ENCODE data around the gene IFT25. TPM values are rescaled to one million over a fixed set of nuclear protein-coding genes. Genes with fewer than 3 reads are reported as not detected.
A peak's percentile ranks its signal among the peaks of the same experiment; 100 is the strongest.
"Not testable (repeated sequence)": the region's sequence is repeated elsewhere in the genome, so short reads cannot be mapped to it uniquely, and the experiment has no call there.

The IFT25 gene
- 35.4 and 39.2 TPM in 2 replicates for total RNA-seq
- long read RNA-seq, partial matches to known transcripts = 4 of 13 reads
- long read RNA-seq, other reads (novel, unspliced or antisense) = 7 of 13 reads

- Mint-ChIP-seq H3K27ac (peak within 1 kb of the TSS; percentile 95), H3K4me3 (ENCODE audit: low read depth) (peak within 1 kb of the TSS; percentile 94), H3K27me3 (no peaks in the 10 kb centered on the region), H3K9me3 (ENCODE audit: low read depth) (no peaks in the 10 kb centered on the region), H3K36me3 (ENCODE audit: insufficient read depth) (no peaks in the 10 kb centered on the region), H3K4me1 (ENCODE audit: low read depth) (peaks cover 34% of the 10 kb centered on the region)
- TF ChIP-seq CTCF (IDR thresholded peaks at IDR 0.05; ENCODE audit: unreplicated experiment) = no peak
- DNase-seq (ENCODE audit: low spot score, unreplicated experiment) = peak; percentile 97
Measured at GRCh38 chr1:53945433-53946251, at the start of gene IFT25. Gene IFT25, minus strand, starts transcription at chr1:53945699. Its CDS starts 5,617 bp downstream, at chr1:53940082.

GRCh38 chr1:53994516-53994915 is 49.0 kb upstream of the IFT25 start:
- not testable (repeated sequence) for H3K4me3 Mint-ChIP-seq (ENCODE audit: low read depth); H3K27me3 Mint-ChIP-seq; H3K4me1 Mint-ChIP-seq (ENCODE audit: low read depth); H3K9me3 Mint-ChIP-seq (ENCODE audit: low read depth); DNase-seq (ENCODE audit: low spot score, unreplicated experiment); H3K27ac Mint-ChIP-seq; H3K36me3 Mint-ChIP-seq (ENCODE audit: insufficient read depth)

GRCh38 chr1:53992085-53992874 is 46.8 kb upstream of the IFT25 start:
- TF ChIP-seq CTCF (IDR thresholded peaks at IDR 0.05; ENCODE audit: unreplicated experiment) = peak; percentile 60
- no peak for DNase-seq (ENCODE audit: low spot score, unreplicated experiment)
- Mint-ChIP-seq H3K36me3 (ENCODE audit: insufficient read depth) (no peaks in the 10 kb centered on the region), H3K4me1 (ENCODE audit: low read depth) (no peaks in the 10 kb centered on the region), H3K9me3 (ENCODE audit: low read depth) (no peaks in the 10 kb centered on the region), H3K27ac (no peak overlapping the region), H3K27me3 (no peaks in the 10 kb centered on the region), H3K4me3 (ENCODE audit: low read depth) (no peak overlapping the region)

GRCh38 chr1:53987880-53988279 is 42.4 kb upstream of the IFT25 start:
- Mint-ChIP-seq H3K27me3 (no peaks in the 10 kb centered on the region), H3K4me1 (ENCODE audit: low read depth) (peaks cover 5% of the 10 kb centered on the region), H3K36me3 (ENCODE audit: insufficient read depth) (no peaks in the 10 kb centered on the region)

GRCh38 chr1:53986458-53986857 is 41.0 kb upstream of the IFT25 start:
- Mint-ChIP-seq H3K27me3 (peaks cover 1% of the 10 kb centered on the region), H3K4me3 (ENCODE audit: low read depth) (no peak overlapping the region), H3K9me3 (ENCODE audit: low read depth) (no peaks in the 10 kb centered on the region), H3K27ac (no peak overlapping the region), H3K4me1 (ENCODE audit: low read depth) (peaks cover 15% of the 10 kb centered on the region), H3K36me3 (ENCODE audit: insufficient read depth) (no peaks in the 10 kb centered on the region)
- no peak for TF ChIP-seq CTCF (IDR thresholded peaks at IDR 0.05; ENCODE audit: unreplicated experiment)
- no peak for DNase-seq (ENCODE audit: low spot score, unreplicated experiment)

More at GRCh38 chr1:53987880-53988279, 42.4 kb upstream of the IFT25 start:
- Mint-ChIP-seq H3K27ac (no peak overlapping the region), H3K4me3 (ENCODE audit: low read depth) (no peak overlapping the region), H3K9me3 (ENCODE audit: low read depth) (no peaks in the 10 kb centered on the region)
- no peak for DNase-seq (ENCODE audit: low spot score, unreplicated experiment)
- no peak for TF ChIP-seq CTCF (IDR thresholded peaks at IDR 0.05; ENCODE audit: unreplicated experiment)
